ENCODE measurements around the gene HDAC4.

HDAC4 gene

DNA sequence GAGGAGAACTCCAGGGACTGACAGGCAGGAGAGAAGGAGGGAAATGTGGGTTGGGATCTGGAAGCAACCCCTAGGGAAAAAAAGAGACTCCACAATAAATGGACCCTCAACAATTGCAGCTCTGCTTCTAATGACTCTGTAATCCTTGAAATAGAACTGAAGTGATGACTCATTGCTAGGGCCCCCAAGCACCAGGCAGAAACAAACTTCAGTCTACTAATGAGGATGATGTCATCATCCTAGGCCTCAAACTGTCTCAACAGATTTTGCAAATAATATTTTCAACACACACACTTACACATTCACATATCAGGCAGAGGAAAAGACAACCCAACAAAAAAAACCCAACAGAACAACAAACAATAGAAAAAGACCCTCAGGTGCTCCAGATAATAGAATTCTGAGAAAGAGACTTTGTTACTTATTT, 143.3 kb downstream of the HDAC4 start:
- no peaks in the 10 kb centered on the region for H3K27me3 Mint-ChIP-seq
- peaks cover 7% of the 10 kb centered on the region for H3K9me3 Mint-ChIP-seq
- peak overlapping the region; percentile 37 for H3K27ac Mint-ChIP-seq
- H3K36me3 Mint-ChIP-seq (ENCODE audit: low read depth), result peaks cover 8% of the 10 kb centered on the region
- H3K4me3 Mint-ChIP-seq, result peak overlapping the region; percentile 29
- H3K4me1 Mint-ChIP-seq (ENCODE audit: low read depth), result peaks cover 96% of the 10 kb centered on the region

DNA sequence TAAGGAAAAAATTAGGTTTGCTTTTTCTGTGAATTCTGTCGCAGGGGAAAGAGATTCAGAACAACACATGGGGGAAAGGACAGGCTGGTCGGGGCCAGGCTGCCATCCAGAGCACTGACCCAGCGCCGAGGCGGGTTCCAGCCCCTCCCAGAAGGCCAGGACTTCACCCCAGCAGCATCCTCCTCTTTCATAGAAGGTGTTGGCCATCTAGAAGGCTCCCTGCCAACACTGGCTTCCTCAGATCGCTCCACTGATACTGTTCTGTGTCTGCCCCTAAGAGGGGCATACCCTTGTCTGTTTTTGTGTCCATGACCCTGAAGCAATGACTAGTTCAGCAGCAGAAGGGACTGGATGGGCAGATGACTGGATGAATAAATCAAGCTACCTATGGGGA, 144.5 kb downstream of the HDAC4 start:
- peaks cover 100% of the 10 kb centered on the region for H3K4me1 Mint-ChIP-seq (ENCODE audit: low read depth)
- H3K27me3 Mint-ChIP-seq, result no peaks in the 10 kb centered on the region
- H3K4me3 Mint-ChIP-seq, result no peak overlapping the region
- peaks cover 5% of the 10 kb centered on the region for H3K36me3 Mint-ChIP-seq (ENCODE audit: low read depth)
- peaks cover 7% of the 10 kb centered on the region for H3K9me3 Mint-ChIP-seq
- H3K27ac Mint-ChIP-seq, result no peak overlapping the region

DNA sequence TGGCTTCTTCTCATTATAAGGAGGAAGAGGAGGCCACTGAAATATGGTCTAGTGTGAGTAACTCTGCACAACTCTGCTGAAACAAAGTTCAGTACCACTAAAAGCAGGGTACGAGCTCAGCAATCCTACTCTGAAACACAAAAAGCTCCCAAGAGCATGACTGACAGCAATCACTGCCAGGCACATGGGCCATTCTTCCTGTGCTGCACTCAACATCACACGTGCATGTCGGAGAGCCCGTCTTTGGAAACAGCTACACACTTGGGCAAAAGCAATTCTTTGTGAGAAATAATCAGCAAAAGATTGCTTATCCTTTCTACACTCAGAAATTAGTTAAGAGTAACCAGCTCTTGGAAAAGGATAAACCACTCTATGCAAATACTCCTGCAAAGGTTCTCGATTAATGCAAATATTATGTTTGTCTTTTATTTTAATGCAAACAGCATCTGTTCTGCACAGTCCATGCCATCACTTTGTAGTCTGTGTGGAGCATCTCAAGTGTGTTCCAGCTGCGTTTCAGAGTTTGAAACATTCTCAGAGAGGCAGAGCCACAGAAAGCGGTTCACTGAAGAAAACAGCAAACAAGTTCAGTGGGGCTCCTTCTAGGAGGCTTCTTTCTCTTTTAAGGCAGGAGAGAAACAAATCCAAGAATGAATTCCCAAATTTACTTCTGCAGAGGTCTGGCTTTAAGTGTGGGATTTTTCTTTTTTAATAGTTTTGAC, 145.0 kb downstream of the HDAC4 start:
- Mint-ChIP-seq H3K27ac (no peak overlapping the region), H3K36me3 (ENCODE audit: low read depth) (peaks cover 5% of the 10 kb centered on the region), H3K9me3 (peaks cover 7% of the 10 kb centered on the region), H3K4me1 (ENCODE audit: low read depth) (peaks cover 95% of the 10 kb centered on the region), H3K27me3 (no peaks in the 10 kb centered on the region), H3K4me3 (no peak overlapping the region)

DNA sequence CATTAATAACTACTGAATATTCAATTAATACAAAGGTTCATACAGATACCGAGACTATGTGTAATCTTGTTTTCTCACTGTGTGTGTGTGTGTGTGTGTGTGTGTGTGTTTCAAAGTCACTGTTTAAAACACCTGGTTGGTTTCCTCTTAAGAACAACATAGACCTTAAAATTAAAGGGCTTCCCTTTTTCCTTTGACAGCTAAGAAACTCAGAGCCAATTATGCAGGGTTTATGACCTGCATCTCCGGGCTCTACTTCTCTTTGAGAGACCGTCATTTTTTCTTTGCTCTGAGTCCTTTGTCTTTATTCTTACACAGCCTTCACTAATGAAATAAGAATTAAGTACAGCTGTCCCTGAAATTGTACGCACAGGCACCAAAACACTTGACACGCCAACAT, 145.6 kb downstream of the HDAC4 start:
- Mint-ChIP-seq H3K27ac (no peak overlapping the region), H3K27me3 (no peaks in the 10 kb centered on the region), H3K9me3 (peaks cover 7% of the 10 kb centered on the region), H3K4me3 (no peak overlapping the region), H3K36me3 (ENCODE audit: low read depth) (peaks cover 5% of the 10 kb centered on the region), H3K4me1 (ENCODE audit: low read depth) (peaks cover 89% of the 10 kb centered on the region)

DNA sequence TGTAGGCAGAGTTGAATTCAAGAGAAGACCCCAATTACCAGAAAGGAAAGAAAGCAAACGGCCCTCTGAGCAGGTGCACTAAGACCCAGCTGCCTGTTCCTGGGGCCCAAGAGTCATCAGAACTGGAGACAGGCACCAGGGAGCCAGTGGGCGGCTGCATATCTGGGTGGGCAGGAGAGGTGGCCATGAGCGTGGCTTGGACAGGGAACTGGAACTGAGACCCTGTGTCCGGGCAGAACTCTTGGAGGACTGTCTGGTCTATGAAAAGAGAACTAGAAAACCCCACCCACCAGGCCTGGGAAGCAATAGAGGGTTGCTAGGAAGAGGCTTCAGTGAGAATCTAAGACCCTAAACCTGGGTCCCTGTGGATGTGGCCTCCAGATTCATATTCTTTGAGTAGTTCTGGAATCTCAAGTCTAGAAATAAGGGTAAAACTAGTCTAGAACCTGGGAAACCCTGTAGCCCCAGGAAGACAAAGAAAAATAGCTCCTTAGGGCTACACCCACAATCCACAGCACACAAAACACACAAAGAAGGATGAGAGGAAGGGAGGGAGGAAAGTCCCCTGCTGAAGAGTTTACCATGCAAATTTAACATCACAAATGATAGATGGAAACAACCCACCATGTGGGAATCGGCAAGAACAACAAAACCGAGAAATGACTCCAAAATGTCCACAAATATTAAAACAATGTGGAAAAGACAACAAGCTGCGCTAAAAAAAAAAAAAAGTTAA, 147.0 kb downstream of the HDAC4 start:
- Mint-ChIP-seq H3K27me3 (no peaks in the 10 kb centered on the region), H3K36me3 (ENCODE audit: low read depth) (peaks cover 13% of the 10 kb centered on the region), H3K4me3 (peak overlapping the region; percentile 72), H3K9me3 (peaks cover 7% of the 10 kb centered on the region), H3K27ac (no peak overlapping the region), H3K4me1 (ENCODE audit: low read depth) (peaks cover 78% of the 10 kb centered on the region)

DNA sequence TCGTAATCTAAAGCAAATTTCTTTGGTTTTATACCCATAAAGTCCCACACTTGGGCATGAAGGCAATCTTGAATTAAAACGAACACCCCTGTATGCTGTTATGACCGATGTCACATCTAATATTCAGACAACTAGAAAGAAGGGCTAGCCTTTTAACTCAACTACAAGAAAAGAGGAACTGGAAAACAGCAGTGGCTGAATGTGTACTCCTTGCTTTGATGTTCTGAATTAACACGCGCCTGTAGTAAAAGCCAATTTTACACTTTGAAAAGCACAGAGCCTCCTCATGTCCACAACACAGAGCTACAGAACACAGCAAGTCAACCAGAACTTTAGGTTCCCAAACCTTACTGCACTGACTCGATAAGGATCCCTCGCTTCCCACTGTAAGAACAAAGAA, 147.6 kb downstream of the HDAC4 start:
- Mint-ChIP-seq H3K9me3 (peaks cover 7% of the 10 kb centered on the region), H3K27ac (peak overlapping the region; percentile 19), H3K27me3 (no peaks in the 10 kb centered on the region), H3K36me3 (ENCODE audit: low read depth) (peaks cover 13% of the 10 kb centered on the region), H3K4me1 (ENCODE audit: low read depth) (peaks cover 78% of the 10 kb centered on the region), H3K4me3 (peak overlapping the region; percentile 72)

DNA sequence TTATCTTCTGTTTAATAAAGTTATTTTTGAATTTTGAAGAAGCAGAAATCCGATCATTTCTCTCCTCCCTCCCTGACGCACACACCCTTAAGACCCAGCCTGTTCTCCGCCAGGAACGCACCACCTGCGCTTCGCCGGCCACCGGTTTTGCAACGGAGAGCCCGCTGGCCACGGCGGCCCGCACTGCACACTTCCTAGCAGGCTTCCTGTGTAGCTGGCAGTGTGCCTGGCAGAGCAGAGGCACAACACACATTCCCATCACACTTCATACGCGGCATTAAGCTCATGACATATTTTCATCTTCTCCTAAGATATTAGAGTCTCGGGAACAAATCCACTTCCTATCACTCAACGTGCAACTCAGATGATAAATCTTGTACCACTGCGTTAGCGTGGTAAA, 148.0 kb downstream of the HDAC4 start:
- Mint-ChIP-seq H3K4me3 (peak overlapping the region; percentile 72), H3K27me3 (no peaks in the 10 kb centered on the region), H3K36me3 (ENCODE audit: low read depth) (peaks cover 12% of the 10 kb centered on the region), H3K4me1 (ENCODE audit: low read depth) (peaks cover 78% of the 10 kb centered on the region), H3K9me3 (peaks cover 5% of the 10 kb centered on the region), H3K27ac (peak overlapping the region; percentile 19)

DNA sequence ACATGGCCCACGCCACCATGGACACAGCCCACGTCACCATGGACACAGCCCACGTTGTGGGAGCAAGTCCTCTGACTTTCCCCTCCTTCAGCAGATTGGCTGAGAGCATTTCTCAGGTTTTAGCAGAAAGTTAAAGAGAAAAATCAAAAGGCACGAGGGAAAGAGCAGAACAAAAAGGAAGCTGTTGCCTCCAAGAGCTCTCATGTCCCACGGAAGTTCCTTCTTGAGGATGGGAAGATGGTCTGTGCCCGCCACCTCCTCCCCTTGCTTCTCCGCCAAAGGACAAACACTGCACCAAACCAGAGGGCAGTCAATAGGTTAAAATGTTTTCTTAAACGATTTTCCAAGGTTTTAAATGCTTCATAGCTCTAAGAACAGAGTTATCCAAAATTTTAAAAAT, 148.4 kb downstream of the HDAC4 start:
- H3K27me3 Mint-ChIP-seq, result no peaks in the 10 kb centered on the region
- peaks cover 78% of the 10 kb centered on the region for H3K4me1 Mint-ChIP-seq (ENCODE audit: low read depth)
- H3K4me3 Mint-ChIP-seq, result peak overlapping the region; percentile 72

DNA sequence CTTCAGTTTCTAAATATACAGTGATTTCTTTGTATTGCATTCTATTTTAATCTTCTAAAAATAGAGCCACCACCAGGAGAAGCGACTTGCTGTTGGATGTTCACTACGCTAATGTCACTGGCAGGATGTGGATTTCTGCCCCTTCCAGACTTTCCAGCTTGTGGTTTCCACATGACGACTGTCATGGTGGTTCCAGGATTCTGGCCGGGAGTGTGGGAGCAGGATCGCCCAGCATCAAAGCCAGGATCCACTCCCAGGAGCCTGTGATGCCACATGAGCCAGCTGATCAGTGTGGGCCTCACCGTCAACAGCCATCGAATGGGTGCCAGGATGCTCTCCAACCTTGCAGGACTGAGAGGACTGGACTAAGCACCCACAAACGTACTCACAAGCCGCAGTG, 148.8 kb downstream of the HDAC4 start:
- no peaks in the 10 kb centered on the region for H3K9me3 Mint-ChIP-seq
- H3K4me1 Mint-ChIP-seq (ENCODE audit: low read depth), result peaks cover 78% of the 10 kb centered on the region
- H3K27ac Mint-ChIP-seq, result no peak overlapping the region
- no peaks in the 10 kb centered on the region for H3K27me3 Mint-ChIP-seq
- H3K4me3 Mint-ChIP-seq, result no peak overlapping the region
- H3K36me3 Mint-ChIP-seq (ENCODE audit: low read depth), result peaks cover 11% of the 10 kb centered on the region

More for the DNA sequence above, 148.4 kb downstream of the HDAC4 start:
- Mint-ChIP-seq H3K9me3 (peaks cover under 1% of the 10 kb centered on the region), H3K27ac (no peak overlapping the region), H3K36me3 (ENCODE audit: low read depth) (peaks cover 8% of the 10 kb centered on the region)

DNA sequence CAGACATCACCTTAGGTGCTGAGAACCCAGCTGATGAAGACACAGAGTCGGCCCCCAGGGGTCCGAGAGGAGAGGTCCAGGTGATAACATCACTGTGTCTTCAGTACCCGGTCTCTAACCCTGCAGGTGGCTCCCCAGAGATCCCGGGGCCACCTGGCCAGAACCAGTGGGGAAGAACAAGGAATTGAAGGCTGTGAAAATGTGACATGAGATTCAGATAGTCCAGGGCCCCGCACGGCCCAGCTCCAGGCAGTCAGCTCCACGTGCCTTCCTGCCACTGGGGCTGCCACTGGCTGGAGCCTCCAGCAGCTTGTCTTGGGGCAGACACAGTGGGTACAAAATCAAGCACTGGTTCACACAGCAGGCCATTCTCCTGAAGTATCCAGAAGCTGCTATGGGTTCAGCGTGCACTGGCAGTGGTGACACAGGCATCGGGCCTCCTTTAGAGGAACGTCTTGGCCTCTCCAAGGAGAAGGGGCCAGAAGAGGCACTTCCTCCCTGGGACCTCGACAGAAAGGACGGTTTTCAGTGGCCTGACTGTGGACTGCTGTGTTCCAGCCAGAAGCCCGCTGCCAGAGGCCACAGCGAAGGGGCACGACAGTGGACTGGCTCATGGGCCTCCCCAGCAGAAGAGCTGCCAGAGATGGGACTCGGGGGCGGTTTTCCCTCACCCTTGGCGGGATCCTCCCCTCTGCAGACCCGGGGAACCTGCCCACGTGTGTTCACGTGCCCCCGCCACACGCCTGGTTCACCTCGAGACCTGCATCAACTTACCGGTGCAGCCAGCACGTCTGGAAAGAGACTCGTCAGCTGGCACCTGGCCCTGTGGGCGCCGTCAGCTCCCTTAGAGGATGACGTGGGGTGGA, 150.4 kb downstream of the HDAC4 start:
- Mint-ChIP-seq H3K4me3 (no peak overlapping the region), H3K27me3 (no peaks in the 10 kb centered on the region), H3K9me3 (no peaks in the 10 kb centered on the region), H3K27ac (no peak overlapping the region), H3K36me3 (ENCODE audit: low read depth) (peaks cover 12% of the 10 kb centered on the region), H3K4me1 (ENCODE audit: low read depth) (peaks cover 66% of the 10 kb centered on the region)

DNA sequence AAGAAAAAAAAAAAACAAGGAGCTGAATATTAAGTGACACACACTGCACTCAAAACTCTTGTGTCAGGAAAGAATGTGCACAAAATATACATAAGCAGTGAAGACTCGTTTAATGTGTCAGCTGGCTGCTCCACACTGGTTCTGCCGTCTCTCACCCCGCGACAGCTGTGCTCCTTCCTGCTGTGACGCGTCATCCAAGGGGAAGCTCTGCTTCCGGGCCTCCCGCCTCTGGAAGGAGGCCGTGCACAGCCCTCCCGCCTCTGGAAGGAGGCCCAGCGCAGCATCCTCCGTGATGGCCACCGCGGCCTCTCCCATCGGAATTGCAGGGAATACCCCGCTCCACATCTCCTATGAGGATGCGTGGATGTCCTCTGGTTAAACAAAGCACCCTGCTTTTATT, 151.0 kb downstream of the HDAC4 start:
- Mint-ChIP-seq H3K4me3 (no peak overlapping the region), H3K36me3 (ENCODE audit: low read depth) (peaks cover 12% of the 10 kb centered on the region), H3K27ac (no peak overlapping the region), H3K27me3 (no peaks in the 10 kb centered on the region), H3K4me1 (ENCODE audit: low read depth) (peaks cover 63% of the 10 kb centered on the region), H3K9me3 (no peaks in the 10 kb centered on the region)

DNA sequence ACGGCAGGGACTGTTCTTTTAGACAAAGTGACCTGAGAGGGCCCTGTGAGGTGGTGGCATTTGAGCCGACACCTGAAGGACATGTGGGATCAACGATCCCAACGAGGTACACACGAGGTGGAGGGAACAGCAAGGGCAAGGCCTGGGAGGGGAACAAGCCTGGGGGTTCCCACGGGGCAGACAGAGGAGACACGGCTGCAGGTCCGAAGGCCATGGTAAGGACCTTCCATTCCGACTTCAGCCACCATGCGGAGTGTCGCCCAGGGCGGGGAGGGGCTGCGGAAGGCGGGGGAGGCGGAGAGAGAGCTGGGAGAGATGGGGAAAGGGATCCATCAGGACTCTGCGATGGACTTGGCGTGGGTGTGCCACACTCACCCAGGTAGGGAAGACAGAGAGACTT, 151.8 kb downstream of the HDAC4 start:
- Mint-ChIP-seq H3K9me3 (no peaks in the 10 kb centered on the region), H3K36me3 (ENCODE audit: low read depth) (peaks cover 12% of the 10 kb centered on the region), H3K4me1 (ENCODE audit: low read depth) (peaks cover 56% of the 10 kb centered on the region), H3K27me3 (no peaks in the 10 kb centered on the region), H3K27ac (no peak overlapping the region), H3K4me3 (no peak overlapping the region)

DNA sequence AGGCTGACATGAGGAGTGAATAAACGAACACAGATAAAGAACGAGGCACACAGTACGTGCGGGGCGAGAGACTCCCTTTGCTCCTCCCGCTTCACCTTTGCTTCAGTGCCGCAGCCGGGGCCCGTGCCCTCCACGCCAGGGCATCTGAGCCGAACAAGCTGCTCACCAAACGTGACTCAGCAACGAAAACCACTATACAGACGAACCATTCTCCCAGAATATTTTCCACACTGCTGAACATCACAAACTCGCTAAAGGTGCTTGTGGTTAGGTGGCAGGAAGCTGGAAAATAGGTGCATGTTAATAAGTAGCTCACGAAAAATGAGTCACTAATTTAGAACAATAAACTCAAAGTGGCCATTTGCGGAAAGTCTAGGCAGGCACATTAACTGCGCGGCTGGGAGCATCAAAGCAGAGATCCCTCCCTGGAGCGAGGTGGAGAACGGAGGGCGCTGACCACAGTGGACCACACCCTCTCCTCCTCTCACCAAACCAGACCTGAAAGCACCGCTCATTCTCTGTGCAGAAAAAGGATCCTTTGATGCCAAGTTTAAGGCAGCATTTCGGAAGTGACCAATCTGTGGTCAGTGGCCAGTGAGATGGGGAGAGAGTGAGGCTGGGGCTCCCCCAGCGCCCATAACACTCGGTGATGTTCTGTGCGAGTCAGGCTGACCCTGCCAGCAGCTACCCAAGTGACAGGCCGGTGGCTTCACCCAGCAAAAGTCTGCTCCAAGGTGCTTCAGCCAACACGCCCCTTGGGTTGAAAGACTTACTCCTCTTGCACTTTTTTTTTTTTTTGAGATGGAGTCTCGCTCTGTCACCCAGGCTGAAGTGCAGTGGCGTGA, 153.2 kb downstream of the HDAC4 start:
- H3K4me1 Mint-ChIP-seq (ENCODE audit: low read depth), result peaks cover 41% of the 10 kb centered on the region
- no peaks in the 10 kb centered on the region for H3K9me3 Mint-ChIP-seq
- peak overlapping the region; percentile 51 for H3K4me3 Mint-ChIP-seq
- H3K27ac Mint-ChIP-seq, result peak overlapping the region; percentile 57
- H3K36me3 Mint-ChIP-seq (ENCODE audit: low read depth), result peaks cover 12% of the 10 kb centered on the region
- H3K27me3 Mint-ChIP-seq, result no peaks in the 10 kb centered on the region

DNA sequence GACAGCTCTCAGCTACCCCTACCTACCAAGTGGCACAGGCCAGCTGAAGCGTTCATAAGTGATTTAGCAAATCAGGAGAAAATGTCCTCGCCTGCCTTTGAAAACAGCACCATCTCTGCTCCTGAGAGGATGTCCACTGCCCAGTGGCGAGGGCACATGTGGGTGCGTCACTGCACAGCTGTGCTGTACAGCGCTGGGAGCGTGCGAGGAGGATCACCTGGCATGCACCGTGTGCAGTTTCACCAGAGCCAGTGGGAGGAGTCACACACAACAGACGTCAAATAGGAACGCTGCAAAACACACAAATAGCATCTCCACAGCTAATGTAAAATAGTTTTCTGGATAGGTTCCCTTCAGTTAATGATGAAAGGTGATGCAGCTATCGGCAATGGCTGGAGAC, 154.1 kb downstream of the HDAC4 start:
- Mint-ChIP-seq H3K4me1 (ENCODE audit: low read depth) (peaks cover 35% of the 10 kb centered on the region), H3K27ac (no peak overlapping the region), H3K27me3 (no peaks in the 10 kb centered on the region), H3K36me3 (ENCODE audit: low read depth) (peaks cover 12% of the 10 kb centered on the region), H3K4me3 (no peak overlapping the region), H3K9me3 (no peaks in the 10 kb centered on the region)

Data from stimulated activated naive CD8-positive, alpha-beta T cell treated with anti-CD3 and anti-CD28 coated beads, Interleukin-15, Interleukin-2, amounts not matched to agents 100 ng/mL and 50 ng/mL, for 24 hours (primary cell).